Renal cortex interstitium (tissue), 11 donors: ENCODE measurements around the gene RIPOR2. TPM values are rescaled to one million over a fixed set of nuclear protein-coding genes. Genes with fewer than 3 reads are reported as not detected.
"Not testable (repeated sequence)": the region's sequence is repeated elsewhere in the genome, so short reads cannot be mapped to it uniquely, and the experiment has no call there.

Experiments
- DNase-seq, 11 donors: peaks; one replicate each; pipeline ENCODE4 v3.0.0-alpha.2; 2013; ENCODE audit warnings: low read depth in 9 of 11, low spot score in 4 of 11; ENCODE audit errors: extremely low read depth in 1 of 11
- polyA plus RNA-seq, 3 donors: library from polyadenylated mRNA; unstranded; fragments of 120-200 nt; gene quantifications; one replicate each; pipeline ENCODE4 v1.2.1, GENCODE V29; 2013; ENCODE audit not compliant: insufficient read length in 3 of 3

The RIPOR2 gene
- polyA plus RNA-seq, 3 donors, result 6.6 to 8.8 (median 8.4) TPM

- DNase-seq, result no peak
These were observed 26.1 kb upstream of the RIPOR2 start for GRCh38 chr6:24961852-24962251.

- no peak for DNase-seq
These were observed 25.3 kb upstream of the RIPOR2 start for GRCh38 chr6:24960991-24961475.

- DNase-seq, result no peak
These were observed 23.6 kb upstream of the RIPOR2 start for GRCh38 chr6:24959319-24959718.

DNA sequence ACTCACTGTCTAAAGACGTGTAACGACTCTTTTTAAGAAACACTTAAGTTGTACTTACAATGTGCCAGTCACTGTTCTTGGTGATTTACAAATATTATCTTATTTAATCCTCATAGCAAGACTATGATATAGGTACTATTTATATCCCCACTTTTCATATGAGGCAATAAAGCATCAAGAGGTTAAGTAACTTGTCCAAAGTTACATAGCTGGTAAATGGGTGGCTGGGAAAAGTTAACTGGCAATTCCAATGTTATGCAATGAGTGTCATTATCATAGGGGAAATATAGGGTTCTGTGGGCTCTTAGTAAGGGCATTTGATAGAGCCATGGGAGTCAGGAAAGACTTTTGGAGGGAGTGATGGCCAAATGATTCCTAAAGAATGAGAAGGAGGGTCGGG lies 21.4 kb upstream of the RIPOR2 start:
- no peak for DNase-seq

- DNase-seq, result no peak
These were observed 18.0 kb upstream of the RIPOR2 start for GRCh38 chr6:24953726-24954125.

DNA sequence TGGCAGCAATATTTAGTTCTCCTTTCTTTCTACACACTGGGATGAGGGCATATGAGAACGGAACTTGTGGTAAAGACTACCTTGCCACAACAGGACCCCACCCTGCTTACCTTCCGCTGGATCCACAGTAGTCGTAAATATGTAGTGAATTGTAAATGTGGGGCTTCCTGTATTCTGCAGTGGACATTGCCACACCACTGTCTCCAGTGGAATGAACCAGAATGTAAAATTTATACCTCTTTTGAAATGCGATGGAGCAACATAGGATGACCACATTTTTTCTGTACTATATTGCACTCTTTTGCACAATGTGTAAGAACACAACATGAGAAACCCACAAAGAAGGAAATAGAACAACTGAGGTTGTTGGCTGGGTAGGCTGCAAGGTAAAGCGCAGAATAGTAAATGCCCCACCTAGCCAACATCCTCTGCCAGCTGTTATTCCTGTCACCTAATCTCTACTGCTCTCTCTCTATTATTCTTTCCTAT lies 16.1 kb upstream of the RIPOR2 start:
- no peak for DNase-seq

GRCh38 chr6:24950218-24950941 lies 14.6 kb upstream of the RIPOR2 start:
- no peak for DNase-seq

GRCh38 chr6:24949020-24949569 lies 13.3 kb upstream of the RIPOR2 start:
- DNase-seq, result no peak

DNA sequence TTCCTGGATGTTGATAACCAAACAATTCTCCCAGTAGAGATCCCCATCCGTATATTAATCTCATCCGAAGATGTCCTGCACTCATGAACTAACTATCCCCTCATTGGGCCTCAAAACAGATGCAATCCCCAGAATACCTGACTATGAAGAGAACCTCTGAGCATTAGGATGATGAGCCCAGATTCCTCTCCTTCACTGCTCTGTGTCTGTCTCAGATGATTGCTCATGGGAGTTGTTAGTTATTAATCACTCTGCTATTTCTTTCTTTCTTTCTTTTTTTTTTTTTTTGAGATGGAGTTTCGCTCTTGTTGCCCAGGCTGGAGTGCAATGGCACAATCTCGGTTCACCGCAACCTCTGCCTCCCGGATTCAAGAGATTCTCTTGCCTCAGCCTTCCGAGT lies 12.5 kb upstream of the RIPOR2 start:
- DNase-seq, result not testable (repeated sequence)

- DNase-seq, result no peak
These were observed 11.9 kb upstream of the RIPOR2 start for GRCh38 chr6:24947636-24948035.

GRCh38 chr6:24945054-24945453 lies 9.3 kb upstream of the RIPOR2 start:
- DNase-seq, result no peak

- DNase-seq, result no peak
These were observed 8.0 kb upstream of the RIPOR2 start for GRCh38 chr6:24943774-24944173.

- no peak for DNase-seq
These were observed 4.7 kb upstream of the RIPOR2 start for GRCh38 chr6:24940311-24940917.

DNA sequence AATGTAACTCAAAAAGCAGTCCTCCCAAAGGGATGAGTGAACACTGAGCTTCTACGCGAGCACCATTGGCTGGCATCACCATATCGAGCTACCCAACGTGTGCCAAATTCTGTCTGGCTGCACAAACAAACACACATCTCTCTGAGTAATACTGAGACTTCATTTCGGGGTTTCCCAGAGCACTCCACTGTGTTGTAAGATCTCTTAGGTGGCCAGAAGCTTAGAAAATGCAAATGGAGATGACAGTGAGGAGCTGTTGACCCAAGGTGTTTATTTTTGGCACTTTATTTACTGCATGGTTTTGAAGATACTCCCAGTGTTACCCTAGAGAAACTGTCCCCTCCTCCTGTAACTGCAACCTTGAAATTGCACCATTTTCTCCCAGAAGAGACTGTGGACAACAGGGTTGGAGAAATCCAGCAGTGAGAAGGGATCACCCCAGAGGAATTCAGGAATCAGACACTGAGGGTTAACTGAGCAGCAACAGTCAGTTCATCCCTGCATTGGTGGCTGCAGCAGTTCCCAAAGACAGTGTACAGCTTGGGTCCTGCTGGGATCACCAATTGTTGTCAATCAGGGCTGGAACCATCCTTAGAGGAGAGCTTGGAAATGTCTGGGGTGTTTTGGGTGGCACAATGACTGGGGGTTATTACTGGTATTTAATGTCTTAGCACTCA lies 1.0 kb upstream of the RIPOR2 start:
- no peak for DNase-seq

DNA sequence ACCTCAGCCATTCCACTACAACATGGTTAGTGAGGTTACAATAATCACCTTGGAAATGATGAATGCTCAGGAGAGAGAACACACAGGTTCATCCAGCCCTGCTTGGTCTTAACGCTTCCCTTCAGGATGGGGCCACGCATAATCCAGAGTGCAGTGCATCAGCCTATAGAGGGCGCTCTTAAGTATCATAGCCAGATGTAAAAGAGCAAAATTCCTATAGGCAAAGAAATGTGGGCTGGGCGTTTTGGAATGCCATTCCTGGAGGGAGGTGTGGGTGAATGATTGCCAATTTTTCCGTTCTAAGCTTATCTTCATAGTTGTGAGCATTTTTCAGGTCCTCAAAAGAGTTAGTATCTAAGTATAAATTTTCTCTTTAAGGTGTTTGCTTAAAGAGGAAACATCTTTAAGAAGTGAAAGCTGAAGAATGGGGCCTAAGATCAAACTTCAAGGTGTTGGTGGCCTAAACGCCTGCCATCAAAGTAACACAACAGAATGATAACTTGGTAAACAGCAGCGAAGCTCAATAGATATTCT lies 1.8 kb downstream of the RIPOR2 start:
- DNase-seq, result no peak

DNA sequence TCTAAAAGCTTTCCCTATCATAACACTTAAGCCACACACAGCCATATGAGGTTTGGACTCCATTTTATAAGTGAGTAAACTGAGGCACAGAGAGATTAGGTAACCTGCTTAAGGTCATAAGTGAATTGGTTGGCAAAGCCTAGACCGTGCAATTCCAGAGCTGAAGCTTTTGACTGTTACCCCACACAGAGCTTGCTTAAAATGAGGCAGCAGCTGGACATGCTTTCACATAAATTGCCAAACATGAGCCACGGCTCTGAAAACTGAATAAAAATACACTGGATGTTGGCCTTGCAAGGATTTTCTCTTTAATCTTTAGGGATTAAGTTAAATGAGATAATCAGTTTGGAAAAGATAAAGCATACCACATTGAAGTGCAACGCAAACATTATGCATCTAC lies 2.5 kb downstream of the RIPOR2 start:
- DNase-seq, result no peak

DNA sequence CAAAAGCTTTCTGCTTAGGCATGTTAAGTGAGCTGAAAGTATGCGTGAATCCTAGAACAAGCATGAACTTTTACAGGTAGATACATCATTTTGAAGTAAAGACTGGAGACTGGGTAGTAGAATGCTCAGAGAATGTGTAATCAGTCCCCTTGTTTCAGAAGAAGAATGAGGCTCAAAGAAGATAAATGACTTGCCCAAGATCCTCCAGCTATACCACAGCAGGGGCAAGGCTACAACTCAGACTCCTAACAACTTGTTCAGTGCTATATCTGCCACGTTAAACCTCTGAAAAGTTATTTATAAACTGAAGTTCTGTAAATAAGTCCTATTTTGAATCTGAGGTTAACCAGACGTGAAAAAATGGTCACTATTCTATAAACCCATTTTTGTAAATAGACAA lies 2.9 kb downstream of the RIPOR2 start:
- DNase-seq, result no peak

GRCh38 chr6:24931718-24932691 lies 3.8 kb downstream of the RIPOR2 start:
- DNase-seq, result no peak
